HG02678 (cell line): Measurements from ENCODE around the gene RIOX2.

ENCODE experiments used
- ATAC-seq: cut with Tn5 transposase; IDR thresholded peaks from one replicate; pipeline ENCODE4 v1.9.1; 2021; ENCODE audit warnings: mild to moderate bottlenecking, moderate library complexity; ENCODE audit not compliant: unreplicated experiment

Gene RIOX2

GRCh38 chr3:97954228-97954827 is 17.9 kb downstream of the RIOX2 start:
- ATAC-seq, result no peak

- ATAC-seq, result no peak
Measured at GRCh38 chr3:97952872-97953271, 19.4 kb downstream of the RIOX2 start.

- no peak for ATAC-seq
Measured at GRCh38 chr3:97952280-97952679, 20.0 kb downstream of the RIOX2 start.

- no peak for ATAC-seq
Measured at GRCh38 chr3:97950360-97950759, 21.9 kb downstream of the RIOX2 start.

- no peak for ATAC-seq
Measured at GRCh38 chr3:97949743-97950142, 22.5 kb downstream of the RIOX2 start.

GRCh38 chr3:97949110-97949485 is 23.1 kb downstream of the RIOX2 start:
- no peak for ATAC-seq

- ATAC-seq, result no peak
Measured at GRCh38 chr3:97948351-97949109, 23.7 kb downstream of the RIOX2 start.

- ATAC-seq, result no peak
Measured at GRCh38 chr3:97942801-97943546, 29.3 kb downstream of the RIOX2 start.

- no peak for ATAC-seq
Measured at GRCh38 chr3:97940034-97940433, 32.2 kb downstream of the RIOX2 start.

GRCh38 chr3:97939401-97939800 is 32.8 kb downstream of the RIOX2 start:
- ATAC-seq, result no peak

- no peak for ATAC-seq
Measured at GRCh38 chr3:97938444-97938843, 33.8 kb downstream of the RIOX2 start.

- ATAC-seq, result no peak
Measured at GRCh38 chr3:97937205-97937604, 35.0 kb downstream of the RIOX2 start.

GRCh38 chr3:97935842-97936241 is 36.4 kb downstream of the RIOX2 start:
- ATAC-seq, result no peak

- ATAC-seq, result no peak
Measured at GRCh38 chr3:97934980-97935695, 37.1 kb downstream of the RIOX2 start.

- ATAC-seq, result no peak
Measured at GRCh38 chr3:97932387-97932801, 39.8 kb downstream of the RIOX2 start.

GRCh38 chr3:97931218-97931617 is 41.0 kb downstream of the RIOX2 start:
- ATAC-seq, result no peak

- no peak for ATAC-seq
Measured at GRCh38 chr3:97930018-97930417, 42.2 kb downstream of the RIOX2 start.

GRCh38 chr3:97928986-97929385 is 43.2 kb downstream of the RIOX2 start:
- ATAC-seq, result no peak

GRCh38 chr3:97927704-97928103 is 44.5 kb downstream of the RIOX2 start:
- ATAC-seq, result no peak

- ATAC-seq, result no peak
Measured at GRCh38 chr3:97917813-97918536, 54.3 kb downstream of the RIOX2 start.

- ATAC-seq, result no peak
Measured at GRCh38 chr3:97916576-97916975, 55.7 kb downstream of the RIOX2 start.
